Neural cell (in vitro differentiated cells): ENCODE data around the gene PARD3B. TPM values are rescaled to one million over a fixed set of nuclear protein-coding genes. Genes with fewer than 3 reads are reported as not detected.

ENCODE experiments used
- H2AFZ ChIP-seq: fragments of 200-600, 300-800 bp; sonication (generic), shearing (Covaris generic); 2 replicates; pipeline ENCODE4 v1.6.0; 2014; ENCODE audit warnings: low read depth, mild to moderate bottlenecking, antibody characterized with exemption, low read length, moderate library complexity
- H3F3A ChIP-seq: fragments of 200-600 bp; shearing (Covaris generic); 2 replicates; pipeline ENCODE4 v1.6.1; 2016; ENCODE audit warnings: mild to moderate bottlenecking, moderate library complexity, mixed read lengths, antibody characterized with exemption, low read length; ENCODE audit not compliant: insufficient read depth, poor library complexity, severe bottlenecking
- H3K27ac ChIP-seq: fragments of 200-600, 300-800 bp; sonication (generic), shearing (Covaris generic); 2 replicates; pipeline ENCODE4 v1.5.1; 2014; ENCODE audit warnings: mild to moderate bottlenecking, low read length, moderate library complexity
- H3K27me3 ChIP-seq: fragments of 300-800, 200-600 bp; sonication (generic), shearing (Covaris generic); 2 replicates; pipeline ENCODE4 v1.6.0; 2014; ENCODE audit warnings: mild to moderate bottlenecking, low read depth, low read length, moderate library complexity; ENCODE audit not compliant: insufficient read depth
- H3K36me3 ChIP-seq: fragments of 300-800, 200-600 bp; sonication (generic), shearing (Covaris generic); 2 replicates; pipeline ENCODE4 v1.5.1; 2014; ENCODE audit warnings: mild to moderate bottlenecking, antibody characterized with exemption, low read length, moderate library complexity; ENCODE audit not compliant: insufficient read depth
- H3K4me2 ChIP-seq: fragments of 300-800, 200-600 bp; sonication (generic), shearing (Covaris generic); 2 replicates; pipeline ENCODE4 v1.6.0; 2014; ENCODE audit warnings: mild to moderate bottlenecking, low read length
- H3K4me3 ChIP-seq: fragments of 300-800, 200-600 bp; sonication (generic), shearing (Covaris generic); 2 replicates; pipeline ENCODE4 v1.5.1; 2014; ENCODE audit warnings: mild to moderate bottlenecking, low read length, moderate library complexity
- H3K79me2 ChIP-seq: fragments of 200-600 bp; shearing (Covaris generic); replicated peaks from 2 replicates; pipeline ENCODE4 v1.6.0; 2014; ENCODE audit warnings: mild to moderate bottlenecking, low read length, moderate library complexity; ENCODE audit not compliant: insufficient read depth
- H3K9ac ChIP-seq: fragments of 300-800, 200-600 bp; sonication (generic), shearing (Covaris generic); 2 replicates; pipeline ENCODE4 v1.6.1; 2016; ENCODE audit warnings: mild to moderate bottlenecking, low read length, mixed read lengths
- H3K9me2 ChIP-seq: fragments of 200-600 bp; shearing (Covaris generic); 2 replicates; pipeline ENCODE4 v1.6.1; 2016; ENCODE audit warnings: mild to moderate bottlenecking, low read length, mixed read lengths; ENCODE audit not compliant: insufficient read depth
- H3K9me3 ChIP-seq: fragments of 200-600, 300-800 bp; sonication (generic), shearing (Covaris generic); 2 replicates; pipeline ENCODE4 v1.6.1; 2016; ENCODE audit warnings: mild to moderate bottlenecking, mixed run types, low read length, moderate library complexity, mixed read lengths
- H4K20me1 ChIP-seq: fragments of 200-600 bp; shearing (Covaris generic); 2 replicates; pipeline ENCODE4 v1.6.1; 2016; ENCODE audit warnings: mild to moderate bottlenecking, mixed run types; ENCODE audit not compliant: insufficient read depth
- CTCF ChIP-seq: fragments of 450-650 bp; IDR thresholded peaks from 2 replicates; pipeline ENCODE4 v1.5.1; 2014; ENCODE audit warnings: antibody characterized with exemption, mild to moderate bottlenecking, moderate library complexity; ENCODE audit not compliant: poor library complexity, severe bottlenecking
- EP300 ChIP-seq: fragments of 450-650 bp; conservative IDR thresholded peaks from 2 replicates; pipeline ENCODE4 v1.6.1; 2014; ENCODE audit warnings: antibody characterized with exemption, mild to moderate bottlenecking, moderate library complexity; ENCODE audit not compliant: poor library complexity, severe bottlenecking
- EZH2 ChIP-seq: fragments of 200-600, 300-800 bp; shearing (Covaris generic), sonication (generic); IDR thresholded peaks from 2 replicates; pipeline ENCODE4 v1.6.1; 2014; ENCODE audit warnings: antibody characterized with exemption, low read length, borderline replicate concordance, mild to moderate bottlenecking; ENCODE audit not compliant: insufficient read depth, poor library complexity, severe bottlenecking
- MXI1 ChIP-seq: fragments of 450-650 bp; conservative IDR thresholded peaks from 2 replicates; pipeline ENCODE4 v1.6.1; 2014; ENCODE audit warnings: antibody characterized with exemption, mild to moderate bottlenecking; ENCODE audit not compliant: poor library complexity, severe bottlenecking
- POLR2AphosphoS5 ChIP-seq: IDR thresholded peaks from 2 replicates; pipeline ENCODE4 v1.6.1; 2012
- RAD21 ChIP-seq: fragments of 450-650 bp; conservative IDR thresholded peaks from 2 replicates; pipeline ENCODE4 v1.6.1; 2014; ENCODE audit warnings: antibody characterized with exemption, mild to moderate bottlenecking, moderate library complexity
- REST ChIP-seq: IDR thresholded peaks from 2 replicates; pipeline ENCODE4 v1.6.1; 2012; ENCODE audit warnings: borderline replicate concordance
- SMC3 ChIP-seq: fragments of 450-650 bp; conservative IDR thresholded peaks from 2 replicates; pipeline ENCODE4 v1.6.1; 2014; ENCODE audit warnings: antibody characterized with exemption, mild to moderate bottlenecking, moderate library complexity; ENCODE audit not compliant: poor library complexity
- TAF1 ChIP-seq: IDR thresholded peaks from 2 replicates; pipeline ENCODE4 v1.6.1; 2012; ENCODE audit warnings: low read depth
- polyA plus RNA-seq: library from polyadenylated mRNA; depleted of rRNA; stranded (reverse); fragments of >200 nt; gene quantifications from 2 replicates; pipeline ENCODE4 v1.2.3, GENCODE V29; 2014

Gene PARD3B
- polyA plus RNA-seq, 1 donor from 2014 or later = 0.54 TPM

- no peak overlapping the region for H3K9ac ChIP-seq
- H3F3A ChIP-seq = no peaks in the 10 kb centered on the region
- no peaks in the 10 kb centered on the region for H4K20me1 ChIP-seq
- no peak overlapping the region for H3K4me3 ChIP-seq
- H3K27me3 ChIP-seq = no peaks in the 10 kb centered on the region
- no peaks in the 10 kb centered on the region for H3K9me3 ChIP-seq
- no peak overlapping the region for H3K27ac ChIP-seq
- H3K36me3 ChIP-seq = no peaks in the 10 kb centered on the region
- no peaks in the 10 kb centered on the region for H3K9me2 ChIP-seq
- no peak overlapping the region for H2AFZ ChIP-seq
- TF ChIP-seq SMC3 (no peak), EZH2 (no peak), CTCF (no peak), MXI1 (no peak), RAD21 (no peak), POLR2AphosphoS5 (no peak), EP300 (no peak), TAF1 (no peak)
- no peak overlapping the region for H3K4me2 ChIP-seq
- no peaks in the 10 kb centered on the region for H3K79me2 ChIP-seq
Measured at GRCh38 chr2:205069928-205070327, 524.7 kb downstream of the PARD3B start.

GRCh38 chr2:205070889-205071288 is 525.6 kb downstream of the PARD3B start:
- no peaks in the 10 kb centered on the region for H4K20me1 ChIP-seq
- H3K4me2 ChIP-seq = no peak overlapping the region
- H3K79me2 ChIP-seq = no peaks in the 10 kb centered on the region
- H3K9ac ChIP-seq = no peak overlapping the region
- no peak overlapping the region for H3K4me3 ChIP-seq
- no peaks in the 10 kb centered on the region for H3K9me2 ChIP-seq
- H3F3A ChIP-seq = no peaks in the 10 kb centered on the region
- no peaks in the 10 kb centered on the region for H3K36me3 ChIP-seq
- no peaks in the 10 kb centered on the region for H3K27me3 ChIP-seq
- H2AFZ ChIP-seq = no peak overlapping the region
- no peaks in the 10 kb centered on the region for H3K9me3 ChIP-seq
- TF ChIP-seq POLR2AphosphoS5 (no peak), TAF1 (no peak), EP300 (no peak), SMC3 (no peak), CTCF (no peak), EZH2 (no peak), REST (no peak), RAD21 (no peak), MXI1 (no peak)
- no peak overlapping the region for H3K27ac ChIP-seq
